Trophoblast cell (in vitro differentiated cells and primary cell): Measurements from ENCODE around the gene TRIM36.

Source experiments
- DNase-seq, 2 donors: peaks; one replicate each; pipeline ENCODE4 v3.0.0-alpha.2; 2016
- H2AFZ ChIP-seq: 2 replicates; pipeline ENCODE4 v1.6.1; 2013; ENCODE audit warnings: low read length, moderate library complexity, mild to moderate bottlenecking; ENCODE audit not compliant: insufficient read depth, poor library complexity
- H2AK5ac ChIP-seq: 2 replicates; pipeline ENCODE4 v1.6.1; 2013; ENCODE audit warnings: mild to moderate bottlenecking, low read length
- H2BK120ac ChIP-seq: 2 replicates; pipeline ENCODE4 v1.6.1; 2013; ENCODE audit warnings: low read length, mild to moderate bottlenecking, moderate library complexity; ENCODE audit not compliant: insufficient read depth, poor library complexity
- H2BK12ac ChIP-seq: 2 replicates; pipeline ENCODE4 v1.6.1; 2013; ENCODE audit warnings: mild to moderate bottlenecking, low read length, moderate library complexity
- H2BK5ac ChIP-seq: 2 replicates; pipeline ENCODE4 v1.6.1; 2013; ENCODE audit warnings: low read length, low read depth, moderate library complexity, mild to moderate bottlenecking; ENCODE audit not compliant: poor library complexity
- H3K14ac ChIP-seq: 2 replicates; pipeline ENCODE4 v1.6.1; 2013; ENCODE audit warnings: mild to moderate bottlenecking, low read length
- H3K18ac ChIP-seq: 2 replicates; pipeline ENCODE4 v1.6.1; 2013; ENCODE audit warnings: mild to moderate bottlenecking, low read length
- H3K23ac ChIP-seq: 2 replicates; pipeline ENCODE4 v1.6.1; 2013; ENCODE audit warnings: low read length
- H3K27ac ChIP-seq: 2 replicates; pipeline ENCODE4 v1.5.1; 2013; ENCODE audit warnings: low read depth, mild to moderate bottlenecking, inconsistent platforms, low read length, moderate library complexity
- H3K27me3 ChIP-seq: 2 replicates; pipeline ENCODE4 v1.6.1; 2013; ENCODE audit warnings: inconsistent platforms, mild to moderate bottlenecking, low read length, moderate library complexity; ENCODE audit not compliant: insufficient read depth
- H3K36me3 ChIP-seq, 2 experiments: 1 replicate in 1 of 2; 2 replicates in 1 of 2; pipeline ENCODE4 v1.6.1; 2013; ENCODE audit warnings: low read length in 2 of 2, mild to moderate bottlenecking in 2 of 2, moderate library complexity in 1 of 2; ENCODE audit not compliant: insufficient read depth in 2 of 2, control insufficient read depth in 1 of 2
- H3K4ac ChIP-seq: 2 replicates; pipeline ENCODE4 v1.6.1; 2013; ENCODE audit warnings: low read depth, mild to moderate bottlenecking, low read length, moderate library complexity
- H3K4me1 ChIP-seq, 2 experiments: 1 replicate in 1 of 2; 2 replicates in 1 of 2; pipeline ENCODE4 v1.6.1; 2013; ENCODE audit warnings: low read length in 2 of 2, mild to moderate bottlenecking in 2 of 2, moderate library complexity in 1 of 2; ENCODE audit not compliant: insufficient read depth in 2 of 2, control insufficient read depth in 1 of 2
- H3K4me2 ChIP-seq: 2 replicates; pipeline ENCODE4 v1.6.1; 2013; ENCODE audit warnings: inconsistent platforms, mild to moderate bottlenecking, low read length, moderate library complexity
- H3K4me3 ChIP-seq: 2 replicates; pipeline ENCODE4 v1.5.1; 2013; ENCODE audit warnings: mild to moderate bottlenecking, low read depth, low read length, inconsistent platforms
- H3K79me1 ChIP-seq: one replicate; pipeline ENCODE4 v1.6.1; 2013; ENCODE audit warnings: low read length
- H3K79me2 ChIP-seq: 2 replicates; pipeline ENCODE4 v1.6.1; 2013; ENCODE audit warnings: low read length, mild to moderate bottlenecking; ENCODE audit not compliant: control insufficient read depth, insufficient read depth, poor library complexity
- H3K9ac ChIP-seq: 2 replicates; pipeline ENCODE4 v1.6.1; 2013; ENCODE audit warnings: mild to moderate bottlenecking, low read length
- H3K9me3 ChIP-seq: 2 replicates; pipeline ENCODE4 v1.6.1; 2013; ENCODE audit warnings: low read depth, mild to moderate bottlenecking, control low read depth, inconsistent platforms, low read length; ENCODE audit not compliant: insufficient read depth
- H4K12ac ChIP-seq: 2 replicates; pipeline ENCODE4 v1.6.1; 2013; ENCODE audit warnings: low read depth, mild to moderate bottlenecking, low read length, moderate library complexity
- H4K8ac ChIP-seq: 2 replicates; pipeline ENCODE4 v1.6.1; 2013; ENCODE audit warnings: low read depth, mild to moderate bottlenecking, low read length, moderate library complexity
- H4K91ac ChIP-seq: one replicate; pipeline ENCODE4 v1.6.1; 2013; ENCODE audit warnings: low read depth, mild to moderate bottlenecking, low read length, moderate library complexity
- WGBS: extraction: QIAGEN DNeasy Blood & Tissue Kit; methylation state at CpG from one replicate; pipeline ENCODE4 v1.1.7; 2013; ENCODE audit warnings: missing lambda C conversion rate; ENCODE audit not compliant: insufficient read length, insufficient coverage; ENCODE audit errors: extremely low coverage; 5-methylcytosine and 5-hydroxymethylcytosine counted together

The TRIM36 gene

GRCh38 chr5:115179030-115179393 is 9.3 kb upstream of the TRIM36 start:
- H3K14ac ChIP-seq: no peak overlapping the region
- no peak overlapping the region for H4K12ac ChIP-seq
- H2BK5ac ChIP-seq: no peak overlapping the region
- H2AK5ac ChIP-seq: no peak overlapping the region
- no peaks in the 10 kb centered on the region for H3K36me3 ChIP-seq
- H2BK12ac ChIP-seq: no peak overlapping the region
- H4K91ac ChIP-seq: no peak overlapping the region
- peaks cover 36% of the 10 kb centered on the region for H3K27me3 ChIP-seq
- no peak overlapping the region for H2AFZ ChIP-seq
- no peak overlapping the region for H3K4ac ChIP-seq
- H3K79me1 ChIP-seq: no peaks in the 10 kb centered on the region
- H3K27ac ChIP-seq: no peak overlapping the region
- no peak overlapping the region for H3K23ac ChIP-seq
- H3K4me1 ChIP-seq: peaks cover 4 to 11% of the 10 kb centered on the region in 2 experiments
- H3K9ac ChIP-seq: no peak overlapping the region
- DNase-seq: no peak
- H3K4me2 ChIP-seq: peak overlapping the region; percentile 68
- WGBS: no CpG with 5 or more reads among the region's 30 CpGs
- no peak overlapping the region for H3K4me3 ChIP-seq
- H3K79me2 ChIP-seq: no peaks in the 10 kb centered on the region
- no peak overlapping the region for H2BK120ac ChIP-seq
- no peak overlapping the region for H4K8ac ChIP-seq
- H3K18ac ChIP-seq: no peak overlapping the region
- H3K9me3 ChIP-seq: peaks cover 6% of the 10 kb centered on the region

- Histone ChIP-seq H4K8ac (no peak overlapping the region), H3K4me1 (peaks cover 12 to 13% of the 10 kb centered on the region in 2 experiments), H3K4me2 (peak overlapping the region; percentile 98), H2AK5ac (no peak overlapping the region), H2BK120ac (no peak overlapping the region), H2BK5ac (no peak overlapping the region), H2AFZ (no peak overlapping the region), H3K79me2 (no peaks in the 10 kb centered on the region), H3K9me3 (peaks cover 10% of the 10 kb centered on the region), H3K79me1 (no peaks in the 10 kb centered on the region), H3K27me3 (peaks cover 18% of the 10 kb centered on the region), H3K14ac (no peak overlapping the region), H3K23ac (no peak overlapping the region), H3K27ac (no peak overlapping the region), H3K9ac (no peak overlapping the region), H4K91ac (no peak overlapping the region), H3K4ac (no peak overlapping the region), H4K12ac (no peak overlapping the region), H3K36me3 (no peaks in the 10 kb centered on the region), H2BK12ac (no peak overlapping the region), H3K4me3 (no peak overlapping the region), H3K18ac (no peak overlapping the region)
- WGBS: no CpG with 5 or more reads among the region's 16 CpGs
- DNase-seq: peak in 1 of 2 donors; percentile 2
Measured at GRCh38 chr5:115170929-115171510, 1.3 kb upstream of the TRIM36 start.

GRCh38 chr5:115170134-115170928 is 623 bp upstream of the TRIM36 start:
- Histone ChIP-seq H3K27me3 (peaks cover 18% of the 10 kb centered on the region), H3K14ac (no peak overlapping the region), H2AFZ (peak overlapping the region; percentile 37), H4K8ac (no peak overlapping the region), H2BK120ac (no peak overlapping the region), H3K4ac (no peak overlapping the region), H3K4me3 (peak overlapping the region; percentile 81), H2AK5ac (no peak overlapping the region), H3K23ac (no peak overlapping the region), H3K9me3 (peaks cover 16% of the 10 kb centered on the region), H2BK12ac (no peak overlapping the region), H3K36me3 (no peaks in the 10 kb centered on the region), H3K18ac (no peak overlapping the region), H3K4me1 (peaks cover 12 to 13% of the 10 kb centered on the region in 2 experiments), H3K9ac (no peak overlapping the region), H2BK5ac (no peak overlapping the region), H3K79me2 (no peaks in the 10 kb centered on the region), H3K4me2 (peak overlapping the region; percentile 98), H4K91ac (no peak overlapping the region), H3K27ac (no peak overlapping the region), H4K12ac (no peak overlapping the region), H3K79me1 (no peaks in the 10 kb centered on the region)
- no CpG with 5 or more reads among the region's 69 CpGs for WGBS
- peak; percentile 44 to 54 for DNase-seq

GRCh38 chr5:115168829-115169486 is 750 bp downstream of the TRIM36 start:
- WGBS: no CpG with 5 or more reads among the region's 41 CpGs

More at GRCh38 chr5:115168829-115169486, 750 bp downstream of the TRIM36 start:
- no peak overlapping the region for H2BK120ac ChIP-seq
- H2BK5ac ChIP-seq: no peak overlapping the region
- no peak overlapping the region for H4K12ac ChIP-seq
- no peak overlapping the region for H3K23ac ChIP-seq
- H2AK5ac ChIP-seq: no peak overlapping the region
- H3K27ac ChIP-seq: no peak overlapping the region
- H3K27me3 ChIP-seq: peaks cover 18% of the 10 kb centered on the region
- no peak overlapping the region for H4K91ac ChIP-seq
- H3K36me3 ChIP-seq: no peaks in the 10 kb centered on the region
- peak overlapping the region; percentile 98 for H3K4me2 ChIP-seq
- H3K4ac ChIP-seq: no peak overlapping the region
- no peak overlapping the region for H4K8ac ChIP-seq
- no peak overlapping the region for H3K9ac ChIP-seq
- no peaks in the 10 kb centered on the region for H3K79me2 ChIP-seq
- peaks cover 12 to 13% of the 10 kb centered on the region in 2 experiments for H3K4me1 ChIP-seq
- peak overlapping the region; percentile 81 for H3K4me3 ChIP-seq
- no peak overlapping the region for H3K18ac ChIP-seq
- no peaks in the 10 kb centered on the region for H3K79me1 ChIP-seq
- peaks cover 20% of the 10 kb centered on the region for H3K9me3 ChIP-seq
- peak in 1 of 2 donors; percentile 25 for DNase-seq
- no peak overlapping the region for H2BK12ac ChIP-seq
- no peak overlapping the region for H3K14ac ChIP-seq
- peak overlapping the region; percentile 94 for H2AFZ ChIP-seq
